Suprapubic skin (tissue), 4 donors: ENCODE results near the gene CCDC28A. TPM values are rescaled to one million over a fixed set of nuclear protein-coding genes. Genes with fewer than 3 reads are reported as not detected.

Source experiments
- DNase-seq, 2 donors: peaks; one replicate each; pipeline ENCODE4 v3.0.0-alpha.2; 2019; ENCODE audit warnings: low spot score in 2 of 2
- H3K27ac ChIP-seq: fragments of 200-600 bp; sonication (generic); one replicate; pipeline ENCODE4 v1.5.1; 2019
- H3K27me3 ChIP-seq: fragments of 200-600 bp; sonication (generic); one replicate; pipeline ENCODE4 v1.5.1; 2019
- H3K36me3 ChIP-seq: fragments of 200-600 bp; sonication (generic); one replicate; pipeline ENCODE4 v1.5.1; 2019
- H3K4me1 ChIP-seq: fragments of 200-600 bp; sonication (generic); one replicate; pipeline ENCODE4 v1.5.1; 2019
- H3K4me3 ChIP-seq: fragments of 200-600 bp; sonication (generic); one replicate; pipeline ENCODE4 v1.5.1; 2019; ENCODE audit warnings: mild to moderate bottlenecking
- H3K9me3 ChIP-seq: fragments of 200-600 bp; sonication (generic); one replicate; pipeline ENCODE4 v1.5.1; 2019
- CTCF ChIP-seq, 2 donors: fragments of 200-600 bp in 1 of 2; fragments of 450-650 bp in 1 of 2; sonication (generic) in 1 of 2; IDR thresholded peaks; one replicate each; pipeline ENCODE4 v1.5.1; 2016 to 2019; ENCODE audit warnings: antibody characterized with exemption in 2 of 2, mild to moderate bottlenecking in 1 of 2, moderate library complexity in 1 of 2
- EP300 ChIP-seq: sonication (generic); formaldehyde crosslinking; IDR thresholded peaks from one replicate; pipeline ENCODE4 v1.6.1; 2017; ENCODE audit warnings: antibody characterized with exemption
- POLR2A ChIP-seq, 2 donors: fragments of 450-650 bp; IDR thresholded peaks; one replicate each; pipeline ENCODE4 v1.6.1; 2017; ENCODE audit warnings: antibody characterized with exemption in 2 of 2, mild to moderate bottlenecking in 2 of 2, moderate library complexity in 2 of 2
- POLR2AphosphoS5 ChIP-seq, 3 donors: sonication (generic); formaldehyde crosslinking; IDR thresholded peaks; one replicate each; pipeline ENCODE4 v1.6.1; 2017; ENCODE audit warnings: antibody characterized with exemption in 3 of 3
- WGBS: methylation state at CpG from one replicate; pipeline ENCODE4 v1.1.5; 2018; 5-methylcytosine and 5-hydroxymethylcytosine counted together
- total RNA-seq, 4 donors: library from RNA; depleted of rRNA; stranded (reverse); fragments of >200 nt; gene quantifications; one replicate each; pipeline ENCODE4 v1.1.0, GENCODE V29; 2016

CCDC28A gene
- 10 to 100 TPM in 3 of 4 donors, 1 to 10 TPM in 1; 7.9 to 15.6 (median 13.2) TPM for total RNA-seq

GRCh38 chr6:138773177-138774091, at the start of gene CCDC28A:
TSS of gene CCDC28A (plus strand) at chr6:138773769. CDS start at chr6:138776121, 2,352 bp downstream.
- no peak for TF ChIP-seq CTCF (IDR thresholded peaks at IDR 0.05)
- peak in 1 of 3 donors; percentile 79 for TF ChIP-seq POLR2AphosphoS5 (IDR thresholded peaks at IDR 0.05)
- TF ChIP-seq POLR2A (IDR thresholded peaks at IDR 0.05), result peak in 1 of 2 donors; percentile 52
- TF ChIP-seq EP300, result no peak
- under 1% methylated on average over 42 of the region's 47 CpGs for WGBS
- Histone ChIP-seq H3K4me1 (peaks cover 22% of the 10 kb centered on the region), H3K27ac (peak within 1 kb of the TSS; percentile 96), H3K27me3 (no peaks in the 10 kb centered on the region), H3K9me3 (no peaks in the 10 kb centered on the region), H3K36me3 (peaks cover 16% of the 10 kb centered on the region), H3K4me3 (peak within 1 kb of the TSS; percentile 64)
- peak; percentile 97 for DNase-seq

DNA sequence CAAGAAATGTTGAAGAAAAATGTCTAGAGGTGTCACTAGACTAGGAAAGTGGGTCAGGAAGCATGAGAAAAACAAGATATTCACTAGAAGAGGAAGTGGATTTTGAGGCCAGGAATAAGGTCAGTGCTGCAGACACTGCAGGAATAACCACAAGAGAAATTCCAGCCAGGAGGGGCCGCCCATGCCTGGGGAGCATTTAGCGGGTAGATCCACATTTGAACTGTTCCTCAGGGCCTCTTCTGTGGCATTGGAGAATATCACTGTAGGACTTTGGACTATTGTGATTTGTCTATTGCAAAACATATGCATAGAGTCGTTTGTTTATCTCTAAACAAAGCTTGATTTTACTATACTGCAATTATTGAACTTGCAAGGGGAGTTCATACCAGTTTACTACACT, 49.6 kb upstream of the CCDC28A start:
- WGBS, result 55% methylated on average over 3 of the region's 3 CpGs
- TF ChIP-seq POLR2A (IDR thresholded peaks at IDR 0.05) (no peak), POLR2AphosphoS5 (IDR thresholded peaks at IDR 0.05) (no peak), CTCF (IDR thresholded peaks at IDR 0.05) (no peak), EP300 (no peak)

DNA sequence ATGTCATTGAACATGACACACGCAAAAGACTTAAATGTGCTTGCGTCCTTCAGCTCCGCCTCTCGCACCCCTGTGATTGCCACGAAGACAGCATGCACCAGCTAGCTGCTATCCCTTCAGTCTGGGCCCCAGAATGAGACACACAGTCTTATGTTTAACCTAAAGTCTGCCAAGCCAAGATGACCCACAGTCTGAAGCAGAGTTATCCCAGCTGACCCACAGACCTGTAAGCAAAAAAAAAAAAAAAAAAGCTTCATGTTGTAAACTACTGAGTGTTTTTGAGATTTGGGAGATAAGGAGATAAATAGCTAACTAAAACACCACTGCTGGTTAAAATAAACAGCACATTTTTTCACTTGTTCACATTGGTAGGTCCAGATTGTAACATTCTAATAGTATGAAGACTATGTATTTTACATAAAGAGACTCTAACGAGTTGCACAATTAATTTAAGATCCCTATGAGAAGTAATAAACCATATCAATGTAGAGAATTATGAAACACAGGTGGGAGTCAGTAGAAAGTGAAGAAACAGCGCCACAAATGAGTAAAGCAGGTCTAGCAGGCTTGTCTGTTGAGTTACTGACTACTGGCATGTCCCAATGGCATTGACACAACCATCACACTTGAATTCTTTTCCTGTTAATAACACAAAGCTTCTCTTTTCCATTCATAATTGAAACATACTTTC, 47.4 kb upstream of the CCDC28A start:
- TF ChIP-seq POLR2A (IDR thresholded peaks at IDR 0.05) (no peak), CTCF (IDR thresholded peaks at IDR 0.05) (no peak)
- H3K36me3 ChIP-seq, result no peaks in the 10 kb centered on the region
- H3K27ac ChIP-seq, result no peak overlapping the region
- no peaks in the 10 kb centered on the region for H3K9me3 ChIP-seq
- 80% methylated on average over 7 of the region's 7 CpGs for WGBS
- peaks cover 17% of the 10 kb centered on the region for H3K4me1 ChIP-seq
- DNase-seq, result no peak
- H3K4me3 ChIP-seq, result no peak overlapping the region
- H3K27me3 ChIP-seq, result no peaks in the 10 kb centered on the region

More for the DNA sequence above, 49.6 kb upstream of the CCDC28A start:
- Histone ChIP-seq H3K36me3 (no peaks in the 10 kb centered on the region), H3K4me1 (peaks cover 32% of the 10 kb centered on the region), H3K4me3 (no peak overlapping the region), H3K27ac (no peak overlapping the region), H3K27me3 (no peaks in the 10 kb centered on the region), H3K9me3 (no peaks in the 10 kb centered on the region)
- DNase-seq, result no peak

DNA sequence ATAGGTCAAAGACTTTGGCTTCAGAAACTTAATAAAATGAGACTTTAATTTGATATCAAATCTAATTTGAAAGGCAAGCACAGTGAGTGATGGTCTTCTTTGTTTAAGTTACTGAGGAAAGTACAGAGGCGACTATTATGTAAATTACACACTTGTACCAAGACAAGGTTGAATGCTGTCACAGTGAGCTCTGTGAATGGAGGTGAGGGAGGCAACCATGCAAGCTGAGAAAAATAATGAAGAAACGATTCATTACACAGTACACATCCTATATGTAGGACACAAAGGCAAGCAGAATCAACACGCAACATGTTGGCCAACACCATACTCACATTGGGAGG, 46.8 kb upstream of the CCDC28A start:
- Histone ChIP-seq H3K4me3 (no peak overlapping the region), H3K4me1 (peaks cover 17% of the 10 kb centered on the region), H3K27me3 (no peaks in the 10 kb centered on the region), H3K9me3 (no peaks in the 10 kb centered on the region), H3K27ac (no peak overlapping the region), H3K36me3 (no peaks in the 10 kb centered on the region)
- TF ChIP-seq POLR2A (IDR thresholded peaks at IDR 0.05), result no peak
- TF ChIP-seq CTCF (IDR thresholded peaks at IDR 0.05), result no peak
- no peak for TF ChIP-seq EP300
- TF ChIP-seq POLR2AphosphoS5 (IDR thresholded peaks at IDR 0.05), result no peak
- 91% methylated on average over 3 of the region's 3 CpGs for WGBS
- DNase-seq, result no peak

DNA sequence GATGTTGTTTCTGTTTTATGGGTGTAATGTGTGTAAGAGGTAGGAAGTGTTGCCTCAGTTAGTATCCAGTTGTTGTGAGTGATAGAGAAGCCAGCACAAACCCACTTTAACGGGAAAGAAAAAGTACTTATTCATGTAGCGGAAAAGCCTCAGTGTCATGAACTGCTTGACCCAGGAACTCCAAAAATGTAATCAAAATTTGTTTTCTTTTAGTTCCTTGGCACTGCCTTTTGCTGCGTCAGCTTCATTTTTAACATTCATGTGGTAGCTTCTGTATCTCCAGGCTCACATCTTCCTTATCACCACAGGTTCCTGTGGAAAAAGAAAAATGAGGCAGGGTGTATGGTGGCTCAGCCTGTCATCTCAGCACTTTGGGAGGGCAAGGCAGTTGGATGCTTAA, 46.4 kb upstream of the CCDC28A start:
- Histone ChIP-seq H3K36me3 (no peaks in the 10 kb centered on the region), H3K27me3 (no peaks in the 10 kb centered on the region), H3K9me3 (no peaks in the 10 kb centered on the region), H3K4me3 (no peak overlapping the region), H3K27ac (no peak overlapping the region), H3K4me1 (peaks cover 17% of the 10 kb centered on the region)
- no peak for DNase-seq
- 81% methylated on average over 3 of the region's 3 CpGs for WGBS
- TF ChIP-seq CTCF (IDR thresholded peaks at IDR 0.05), result no peak
- TF ChIP-seq POLR2AphosphoS5 (IDR thresholded peaks at IDR 0.05), result no peak
- no peak for TF ChIP-seq EP300
- no peak for TF ChIP-seq POLR2A (IDR thresholded peaks at IDR 0.05)
